Measurements from ENCODE around the gene RFLNA.

The RFLNA gene, protein sequence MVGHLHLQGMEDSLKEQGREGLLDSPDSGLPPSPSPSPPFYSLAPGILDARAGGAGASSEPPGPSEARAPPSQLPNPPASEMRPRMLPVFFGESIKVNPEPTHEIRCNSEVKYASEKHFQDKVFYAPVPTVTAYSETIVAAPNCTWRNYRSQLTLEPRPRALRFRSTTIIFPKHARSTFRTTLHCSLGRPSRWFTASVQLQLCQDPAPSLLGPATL

DNA sequence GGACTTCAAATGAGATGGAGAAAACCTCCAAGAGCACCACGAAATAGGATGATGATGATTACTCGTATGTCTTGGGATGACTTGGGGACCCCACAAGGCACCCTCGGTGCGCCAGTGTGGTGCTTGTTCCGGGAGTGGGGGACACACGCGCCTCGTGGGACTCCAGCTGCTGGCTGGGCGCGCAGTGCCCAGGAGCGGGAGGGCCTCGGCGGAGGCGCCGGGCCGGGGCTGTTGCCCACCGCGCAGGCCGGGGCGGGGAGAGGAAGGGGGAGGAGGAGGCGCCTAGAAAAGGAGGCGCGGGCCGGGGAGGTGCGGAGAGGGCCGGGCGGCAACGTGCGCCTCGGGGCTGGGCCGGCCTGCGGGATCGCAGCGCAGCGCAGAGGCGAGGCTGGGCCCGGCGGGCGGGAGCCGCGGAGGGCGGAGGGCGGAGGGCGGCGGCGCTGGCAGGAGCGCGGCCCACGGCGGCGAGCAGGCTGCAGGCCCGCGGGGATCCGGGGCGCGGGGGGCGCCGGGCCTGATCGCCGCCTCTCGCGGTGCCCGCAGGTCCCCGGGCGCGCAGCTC, at the start of gene RFLNA:
TSS of gene RFLNA (plus strand) at position 314 of the 562 bp plus-strand sequence. CDS start 337 bp downstream, outside the sequence.
- no peaks in the 10 kb centered on the region for H3K9me3 ChIP-seq (ENCODE audit: low read length)
- H3K36me3 ChIP-seq (ENCODE audit: insufficient read depth, low read length), result no peaks in the 10 kb centered on the region
- peaks cover 36% of the 10 kb centered on the region for H3K4me1 ChIP-seq (ENCODE audit: insufficient read depth, low read length)
- no peaks in the 10 kb centered on the region for H3K27me3 ChIP-seq (ENCODE audit: insufficient read depth, low read length)
- H3K4me3 ChIP-seq (ENCODE audit: low read length), result peak within 1 kb of the TSS; percentile 48
- peak within 1 kb of the TSS; percentile 42 for H2AFZ ChIP-seq (ENCODE audit: low read depth, low read length)

DNA sequence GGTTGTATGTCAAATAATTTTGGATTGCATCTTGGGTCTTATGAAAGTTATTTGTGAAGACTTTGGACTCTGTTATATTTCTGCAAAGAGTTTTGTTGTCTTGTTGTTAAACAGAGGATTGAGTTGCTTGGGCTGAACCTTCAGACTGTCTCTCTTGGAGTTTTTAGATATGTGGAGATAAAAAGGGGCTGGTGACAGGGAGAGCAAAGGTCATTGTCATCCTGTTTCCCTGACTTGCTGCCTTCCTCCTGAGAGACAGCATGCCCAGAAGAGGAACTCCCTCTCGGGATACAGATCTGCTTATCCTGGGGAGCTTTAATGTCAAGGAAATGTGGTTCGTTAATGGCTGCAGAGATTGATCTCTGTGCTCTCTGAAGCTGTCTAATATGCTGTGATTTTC, 47.6 kb upstream of the RFLNA start:
- no peaks in the 10 kb centered on the region for H3K9me3 ChIP-seq (ENCODE audit: low read length)
- H3K36me3 ChIP-seq (ENCODE audit: insufficient read depth, low read length), result no peaks in the 10 kb centered on the region
- H3K27me3 ChIP-seq (ENCODE audit: insufficient read depth, low read length), result no peaks in the 10 kb centered on the region
- no peak overlapping the region for H3K4me3 ChIP-seq (ENCODE audit: low read length)
- H2AFZ ChIP-seq (ENCODE audit: low read depth, low read length), result no peak overlapping the region
- H3K4me1 ChIP-seq (ENCODE audit: insufficient read depth, low read length), result no peaks in the 10 kb centered on the region

DNA sequence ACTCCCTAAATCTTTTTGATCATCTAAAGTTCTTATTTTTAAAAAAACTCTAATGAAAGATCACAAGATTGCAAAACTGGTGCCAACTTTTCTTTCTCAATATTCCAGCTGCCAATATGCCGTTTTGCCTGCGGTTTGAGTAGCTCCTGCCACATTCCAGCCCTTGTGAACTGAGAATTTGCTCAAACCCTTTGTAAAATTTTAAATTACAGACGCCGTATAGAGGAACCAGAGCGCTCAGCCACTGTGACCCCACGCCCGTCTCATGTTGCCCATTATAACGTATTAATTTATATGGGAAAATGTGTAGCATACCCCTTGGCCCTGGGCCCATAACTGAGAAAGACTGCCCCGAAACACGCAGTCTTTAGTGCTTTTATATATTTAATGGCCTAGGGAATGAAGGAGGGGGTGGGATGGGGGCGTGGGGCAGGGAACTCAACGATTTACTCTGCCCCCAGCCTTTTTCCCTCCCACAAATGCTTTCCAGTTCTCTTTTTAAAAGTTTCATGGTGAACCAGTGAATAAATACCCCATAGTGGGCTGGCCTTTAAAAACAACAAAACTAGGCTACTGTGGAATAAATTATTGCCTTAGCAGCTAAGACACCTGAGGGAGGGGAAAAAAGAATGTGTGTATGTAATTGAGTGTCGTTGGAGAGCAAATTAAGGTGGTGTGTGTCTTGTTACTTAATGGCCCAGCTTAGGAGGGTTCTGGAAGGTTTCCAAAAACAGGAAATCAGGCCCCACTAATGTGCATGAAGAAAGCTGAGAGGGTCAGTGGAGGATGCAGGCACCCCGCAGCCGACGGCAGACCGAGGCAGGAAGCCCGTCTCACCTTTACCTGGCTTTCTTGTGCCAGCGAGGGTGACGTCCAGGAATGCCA, 45.7 kb upstream of the RFLNA start:
- H3K27me3 ChIP-seq (ENCODE audit: insufficient read depth, low read length), result no peaks in the 10 kb centered on the region
- H3K36me3 ChIP-seq (ENCODE audit: insufficient read depth, low read length), result no peaks in the 10 kb centered on the region

DNA sequence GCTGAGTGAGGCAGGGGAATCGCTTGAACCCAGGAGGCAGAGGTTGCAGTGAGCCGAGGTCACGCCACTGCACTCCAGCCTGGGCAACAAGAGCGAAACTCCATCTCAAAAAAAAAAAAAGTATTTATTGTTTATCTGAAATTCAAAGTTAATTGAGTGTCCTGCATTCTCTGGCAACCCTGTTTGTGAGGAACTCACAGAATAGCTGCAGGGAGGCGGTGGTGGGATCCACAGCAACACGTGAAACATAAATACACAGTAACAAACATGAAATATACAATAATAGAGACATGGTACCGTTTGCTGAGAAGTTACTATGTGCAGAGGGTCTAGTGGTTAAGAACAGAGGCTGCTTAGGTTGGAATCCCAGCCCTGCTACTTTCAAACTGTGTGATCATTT, 43.7 kb upstream of the RFLNA start:
- Histone ChIP-seq H3K9me3 (ENCODE audit: low read length) (no peaks in the 10 kb centered on the region), H3K4me3 (ENCODE audit: low read length) (no peak overlapping the region), H3K27me3 (ENCODE audit: insufficient read depth, low read length) (no peaks in the 10 kb centered on the region), H2AFZ (ENCODE audit: low read depth, low read length) (no peak overlapping the region), H3K4me1 (ENCODE audit: insufficient read depth, low read length) (no peaks in the 10 kb centered on the region), H3K36me3 (ENCODE audit: insufficient read depth, low read length) (no peaks in the 10 kb centered on the region)

More for the DNA sequence above, 45.7 kb upstream of the RFLNA start:
- Histone ChIP-seq H3K4me1 (ENCODE audit: insufficient read depth, low read length) (no peaks in the 10 kb centered on the region), H3K4me3 (ENCODE audit: low read length) (no peak overlapping the region), H2AFZ (ENCODE audit: low read depth, low read length) (no peak overlapping the region), H3K9me3 (ENCODE audit: low read length) (no peaks in the 10 kb centered on the region)

DNA sequence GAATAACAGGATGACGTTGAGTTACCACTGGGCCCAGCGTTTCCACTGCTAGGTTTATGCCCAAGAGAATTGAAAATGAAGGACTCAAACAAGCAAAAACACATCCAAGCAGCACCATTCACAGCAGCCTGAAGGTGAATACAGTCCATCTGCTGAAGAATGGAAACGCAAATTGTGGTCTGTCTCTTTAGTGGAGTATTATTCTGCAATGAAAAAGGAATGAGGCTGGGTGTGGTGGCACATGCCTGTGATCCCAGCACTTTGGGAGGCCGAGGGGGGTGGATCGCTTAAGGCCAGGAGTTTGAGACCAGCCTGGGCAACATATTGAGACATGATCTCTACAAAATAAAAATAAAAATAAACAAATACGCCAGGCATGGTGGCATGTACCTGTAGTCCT, 41.9 kb upstream of the RFLNA start:
- H3K4me3 ChIP-seq (ENCODE audit: low read length), result no peak overlapping the region
- H3K27me3 ChIP-seq (ENCODE audit: insufficient read depth, low read length), result no peaks in the 10 kb centered on the region
- no peaks in the 10 kb centered on the region for H3K9me3 ChIP-seq (ENCODE audit: low read length)
- no peaks in the 10 kb centered on the region for H3K4me1 ChIP-seq (ENCODE audit: insufficient read depth, low read length)
- H2AFZ ChIP-seq (ENCODE audit: low read depth, low read length), result no peak overlapping the region
- H3K36me3 ChIP-seq (ENCODE audit: insufficient read depth, low read length), result no peaks in the 10 kb centered on the region

DNA sequence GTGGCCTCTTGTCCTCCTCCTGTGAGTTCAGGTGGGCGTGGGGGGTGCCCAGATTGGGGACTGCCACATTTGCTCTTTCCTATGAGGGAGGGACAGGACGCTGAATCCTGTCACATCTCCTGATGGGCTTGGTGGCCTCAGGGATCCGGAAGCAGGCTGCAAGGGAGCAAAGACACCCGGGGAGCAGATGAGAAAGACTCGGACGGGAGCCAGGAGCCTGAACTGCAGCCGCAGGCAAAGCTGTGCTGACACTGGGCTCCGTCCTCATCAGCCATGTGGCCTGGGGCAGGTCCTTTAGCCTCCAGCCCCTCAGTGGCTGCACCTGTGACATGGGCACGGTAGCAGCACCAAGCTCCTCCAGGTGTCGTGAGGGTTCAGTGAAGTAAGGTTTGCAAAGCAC, 40.8 kb upstream of the RFLNA start:
- Histone ChIP-seq H3K4me3 (ENCODE audit: low read length) (no peak overlapping the region), H2AFZ (ENCODE audit: low read depth, low read length) (no peak overlapping the region), H3K4me1 (ENCODE audit: insufficient read depth, low read length) (no peaks in the 10 kb centered on the region), H3K9me3 (ENCODE audit: low read length) (no peaks in the 10 kb centered on the region), H3K36me3 (ENCODE audit: insufficient read depth, low read length) (no peaks in the 10 kb centered on the region), H3K27me3 (ENCODE audit: insufficient read depth, low read length) (no peaks in the 10 kb centered on the region)

DNA sequence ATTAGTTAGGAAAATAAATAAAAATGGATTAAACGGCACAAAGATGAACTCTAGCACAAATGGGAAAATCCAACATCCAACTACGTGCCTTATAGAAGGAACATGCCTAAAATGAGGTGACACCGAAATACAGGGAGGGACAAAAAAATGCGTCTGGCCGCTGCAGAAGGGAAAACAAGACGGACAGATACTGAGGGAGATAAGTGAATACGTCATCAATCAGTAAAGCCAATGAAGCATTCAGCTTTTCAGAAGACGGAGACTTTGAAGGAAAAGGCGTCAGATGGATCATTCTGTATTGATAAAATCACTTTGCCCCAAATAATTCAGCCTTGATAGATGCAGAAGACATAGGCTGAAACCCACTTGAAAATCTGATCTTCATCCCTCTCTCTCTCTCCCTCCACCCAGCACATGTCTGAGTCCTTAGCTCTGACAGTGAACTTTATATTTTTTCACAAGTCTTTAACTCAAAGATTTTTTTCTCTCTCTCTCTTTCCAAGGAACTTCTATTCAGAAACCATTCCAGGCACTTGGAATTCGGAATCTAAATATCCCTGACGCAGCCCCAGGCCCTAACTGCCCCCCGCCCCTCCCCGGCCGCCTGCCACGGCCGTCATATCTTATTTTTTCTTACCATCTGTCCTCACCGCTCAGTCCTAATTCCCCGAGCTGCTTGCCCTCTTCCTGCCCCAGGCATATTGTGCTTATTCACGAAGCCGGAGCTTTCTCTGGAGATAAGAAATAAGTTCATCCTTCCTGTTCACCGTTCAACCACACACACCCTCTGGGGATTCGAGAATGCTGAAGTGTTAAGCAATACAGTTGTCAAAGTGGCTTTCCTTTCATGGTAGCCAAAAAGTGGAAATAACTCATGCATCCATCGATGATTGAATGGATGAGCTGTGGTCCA, 35.5 kb upstream of the RFLNA start:
- no peaks in the 10 kb centered on the region for H3K4me1 ChIP-seq (ENCODE audit: insufficient read depth, low read length)
- no peak overlapping the region for H3K4me3 ChIP-seq (ENCODE audit: low read length)
- H3K27me3 ChIP-seq (ENCODE audit: insufficient read depth, low read length), result no peaks in the 10 kb centered on the region
- no peaks in the 10 kb centered on the region for H3K9me3 ChIP-seq (ENCODE audit: low read length)
- H3K36me3 ChIP-seq (ENCODE audit: insufficient read depth, low read length), result no peaks in the 10 kb centered on the region
- H2AFZ ChIP-seq (ENCODE audit: low read depth, low read length), result no peak overlapping the region

DNA sequence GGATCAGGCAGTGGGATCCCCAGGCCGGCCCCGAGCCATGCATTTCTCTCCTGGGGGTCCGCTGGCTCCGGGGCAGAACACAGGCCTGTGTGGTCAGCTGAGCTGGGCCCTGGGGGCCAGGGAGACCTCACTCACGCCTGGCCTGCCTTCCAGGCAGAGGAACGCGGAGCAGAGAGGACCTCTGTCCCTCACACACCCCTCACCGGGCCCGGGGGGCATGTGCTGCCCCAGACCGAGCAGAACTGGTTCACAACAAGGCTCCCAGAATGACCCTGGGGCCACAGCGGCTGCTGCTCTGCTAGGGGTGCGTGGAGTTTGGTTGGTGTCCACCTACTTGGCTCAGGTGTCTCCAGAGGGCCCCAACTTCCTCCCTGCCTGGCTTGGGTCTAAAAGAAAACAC, 33.0 kb upstream of the RFLNA start:
- Histone ChIP-seq H3K4me1 (ENCODE audit: insufficient read depth, low read length) (no peaks in the 10 kb centered on the region), H3K27me3 (ENCODE audit: insufficient read depth, low read length) (no peaks in the 10 kb centered on the region), H3K9me3 (ENCODE audit: low read length) (no peaks in the 10 kb centered on the region), H3K4me3 (ENCODE audit: low read length) (no peak overlapping the region), H3K36me3 (ENCODE audit: insufficient read depth, low read length) (no peaks in the 10 kb centered on the region), H2AFZ (ENCODE audit: low read depth, low read length) (no peak overlapping the region)

DNA sequence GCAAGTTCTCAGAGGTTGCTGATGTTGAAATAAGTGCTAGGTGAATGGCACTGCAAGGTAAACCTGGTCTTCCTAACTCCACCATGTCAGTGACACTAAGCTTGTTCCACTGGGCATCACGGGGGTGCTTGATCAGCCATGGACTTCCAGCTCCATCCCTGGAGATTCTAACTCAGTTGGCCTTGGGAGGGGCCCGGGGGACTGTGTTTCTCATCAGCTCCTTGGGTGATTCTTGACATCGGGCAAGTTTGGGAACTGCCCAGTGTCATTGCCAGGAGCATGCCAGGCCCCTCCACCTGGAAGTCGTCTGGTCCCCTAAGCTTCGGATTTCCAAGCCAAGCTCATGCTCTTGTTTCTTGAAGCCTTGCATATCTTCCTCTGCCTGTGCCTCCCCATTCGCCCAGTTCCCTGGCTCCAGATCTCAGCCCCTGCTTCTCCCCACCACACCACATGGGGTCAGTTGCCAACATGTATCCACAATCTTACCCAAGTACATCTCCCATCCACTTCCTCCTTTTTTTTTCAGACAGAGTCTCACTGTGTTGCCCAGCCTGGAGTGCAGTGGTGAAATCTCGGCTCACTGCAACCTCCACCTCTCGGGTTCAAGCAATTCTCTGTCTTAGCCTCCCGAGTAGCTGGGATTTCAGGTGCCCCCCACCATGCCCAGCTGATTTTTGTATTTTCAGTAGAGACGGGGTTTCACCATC, 30.7 kb upstream of the RFLNA start:
- H3K27me3 ChIP-seq (ENCODE audit: insufficient read depth, low read length), result no peaks in the 10 kb centered on the region
- H3K9me3 ChIP-seq (ENCODE audit: low read length), result no peaks in the 10 kb centered on the region
- H2AFZ ChIP-seq (ENCODE audit: low read depth, low read length), result no peak overlapping the region
- H3K4me1 ChIP-seq (ENCODE audit: insufficient read depth, low read length), result no peaks in the 10 kb centered on the region
- H3K36me3 ChIP-seq (ENCODE audit: insufficient read depth, low read length), result no peaks in the 10 kb centered on the region
- no peak overlapping the region for H3K4me3 ChIP-seq (ENCODE audit: low read length)

DNA sequence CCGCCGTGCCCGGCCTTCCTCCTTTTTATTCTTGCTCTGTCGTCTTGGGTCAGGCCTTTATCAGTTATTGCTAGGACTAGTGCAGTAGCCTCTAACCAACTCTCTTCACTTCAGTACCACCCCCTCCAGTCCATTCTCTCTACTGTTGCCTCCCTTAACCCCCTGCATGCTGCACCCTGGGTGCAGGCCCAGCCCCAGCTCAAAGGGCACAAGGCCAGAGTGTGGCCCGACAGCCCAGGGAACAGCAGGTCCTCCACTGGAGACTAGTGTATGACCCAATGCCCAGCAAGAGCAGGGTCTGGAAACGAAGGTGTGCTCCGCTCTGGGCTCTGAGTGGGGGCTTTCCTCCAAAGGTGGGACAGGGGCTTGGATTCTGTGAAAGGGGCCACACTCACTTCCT, 30.0 kb upstream of the RFLNA start:
- no peak overlapping the region for H2AFZ ChIP-seq (ENCODE audit: low read depth, low read length)
- H3K4me3 ChIP-seq (ENCODE audit: low read length), result no peak overlapping the region
- peaks cover 2% of the 10 kb centered on the region for H3K9me3 ChIP-seq (ENCODE audit: low read length)
- no peaks in the 10 kb centered on the region for H3K4me1 ChIP-seq (ENCODE audit: insufficient read depth, low read length)
- H3K27me3 ChIP-seq (ENCODE audit: insufficient read depth, low read length), result no peaks in the 10 kb centered on the region
- no peaks in the 10 kb centered on the region for H3K36me3 ChIP-seq (ENCODE audit: insufficient read depth, low read length)

DNA sequence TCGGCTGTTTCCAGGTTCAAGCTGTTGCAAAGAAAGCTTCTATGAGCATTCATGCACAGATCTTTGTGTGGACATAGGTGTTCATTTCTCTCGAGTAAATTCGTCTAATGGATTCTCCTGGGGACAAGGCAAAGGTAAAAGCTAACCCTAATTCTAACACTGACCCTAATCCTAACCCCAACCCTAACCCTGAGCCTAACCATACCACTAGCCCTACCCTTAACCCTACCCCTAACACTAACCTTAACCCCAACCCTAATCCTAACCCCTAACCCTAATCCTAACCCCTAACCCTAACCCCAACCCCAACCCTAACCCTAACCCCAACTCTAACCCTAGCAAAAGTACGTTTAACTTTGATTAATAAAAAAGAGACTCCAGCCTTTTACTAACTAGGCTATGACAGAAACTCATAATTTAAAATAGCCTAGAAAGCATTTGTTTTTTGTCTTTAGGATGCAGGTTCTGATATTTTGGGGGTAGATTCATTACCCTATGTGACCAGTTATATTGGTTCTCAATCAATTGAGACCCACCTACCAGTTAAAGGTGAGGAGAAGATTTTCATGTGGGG, 27.6 kb upstream of the RFLNA start:
- H2AFZ ChIP-seq (ENCODE audit: low read depth, low read length), result no peak overlapping the region
- H3K27me3 ChIP-seq (ENCODE audit: insufficient read depth, low read length), result no peaks in the 10 kb centered on the region
- H3K4me1 ChIP-seq (ENCODE audit: insufficient read depth, low read length), result no peaks in the 10 kb centered on the region
- no peak overlapping the region for H3K4me3 ChIP-seq (ENCODE audit: low read length)
- peaks cover 2% of the 10 kb centered on the region for H3K9me3 ChIP-seq (ENCODE audit: low read length)
- no peaks in the 10 kb centered on the region for H3K36me3 ChIP-seq (ENCODE audit: insufficient read depth, low read length)

DNA sequence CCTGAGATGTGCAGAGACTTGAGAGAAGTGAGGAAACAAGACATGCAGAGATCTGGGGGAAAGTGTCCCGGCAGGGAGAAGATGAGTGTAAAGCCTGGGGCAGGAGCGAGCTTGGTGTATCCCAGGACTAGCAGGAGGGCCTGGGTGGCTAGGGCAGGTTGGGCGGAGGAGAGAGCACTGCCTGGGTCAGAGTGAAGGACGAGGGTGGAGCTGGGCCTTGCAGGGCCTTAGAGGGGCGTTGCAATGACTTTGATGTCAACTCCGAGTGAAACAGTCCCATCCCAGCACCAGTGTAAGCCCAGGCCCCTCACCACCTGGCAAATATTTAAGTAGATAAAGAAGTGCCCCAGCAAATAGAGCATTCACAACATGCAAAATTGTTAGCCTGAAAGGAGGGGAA, 24.2 kb upstream of the RFLNA start:
- no peak overlapping the region for H3K4me3 ChIP-seq (ENCODE audit: low read length)
- no peaks in the 10 kb centered on the region for H3K27me3 ChIP-seq (ENCODE audit: insufficient read depth, low read length)
- no peak overlapping the region for H2AFZ ChIP-seq (ENCODE audit: low read depth, low read length)
- peaks cover 4% of the 10 kb centered on the region for H3K4me1 ChIP-seq (ENCODE audit: insufficient read depth, low read length)
- H3K9me3 ChIP-seq (ENCODE audit: low read length), result peaks cover 4% of the 10 kb centered on the region
- H3K36me3 ChIP-seq (ENCODE audit: insufficient read depth, low read length), result no peaks in the 10 kb centered on the region

Measured in neuron (in vitro differentiated cells).